OCI-LY3 (cell line): ENCODE measurements around the gene PCBP3.

Experiments
- H2AFZ ChIP-seq: fragments of 200-600, 300-600 bp; shearing (Covaris generic); 2 replicates; pipeline ENCODE4 v1.6.0; 2014; ENCODE audit warnings: antibody characterized with exemption, low read depth, low read length
- H3K27ac ChIP-seq: fragments of 200-600, 300-600 bp; sonication (generic); 2 replicates; pipeline ENCODE4 v1.5.1; 2014; ENCODE audit warnings: mild to moderate bottlenecking, low read length, moderate library complexity, mixed read lengths
- H3K27me3 ChIP-seq: fragments of 200-600, 300-600 bp; sonication (generic); 2 replicates; pipeline ENCODE4 v1.6.1; 2014; ENCODE audit warnings: low read depth, low read length, mixed read lengths
- H3K36me3 ChIP-seq: fragments of 200-600, 300-600 bp; sonication (generic); replicated peaks from 2 replicates; pipeline ENCODE3; 2014; ENCODE audit warnings: low read depth, low read length, mixed read lengths
- H3K4me1 ChIP-seq: fragments of 300-600, 200-600 bp; sonication (generic); 2 replicates; pipeline ENCODE4 v1.6.1; 2014; ENCODE audit warnings: low read length, mixed read lengths
- H3K4me2 ChIP-seq: fragments of 200-600, 300-600 bp; sonication (generic); 2 replicates; pipeline ENCODE4 v1.6.1; 2014; ENCODE audit warnings: low read length, mixed read lengths
- H3K4me3 ChIP-seq: fragments of 300-600, 200-600 bp; sonication (generic); 2 replicates; pipeline ENCODE4 v1.5.1; 2014; ENCODE audit warnings: antibody characterized with exemption, mild to moderate bottlenecking, low read length, moderate library complexity
- H3K79me2 ChIP-seq: fragments of 300-600, 200-600 bp; shearing (Covaris generic); 2 replicates; pipeline ENCODE4 v1.6.1; 2014; ENCODE audit warnings: mild to moderate bottlenecking, low read length, mixed read lengths
- H3K9ac ChIP-seq: fragments of 300-600, 200-600 bp; shearing (Covaris generic); 2 replicates; pipeline ENCODE4 v1.6.0; 2014; ENCODE audit warnings: mild to moderate bottlenecking, low read length, moderate library complexity
- H3K9me3 ChIP-seq: fragments of 200-600, 300-600 bp; shearing (Covaris generic); 2 replicates; pipeline ENCODE4 v1.6.1; 2014; ENCODE audit warnings: low read length, mixed read lengths; ENCODE audit not compliant: insufficient read depth
- H4K20me1 ChIP-seq: fragments of 200-600, 300-600 bp; sonication (generic); 2 replicates; pipeline ENCODE4 v1.6.1; 2016; ENCODE audit warnings: low read length, mixed read lengths; ENCODE audit not compliant: insufficient read depth
- CTCF ChIP-seq: fragments of 200-600, 300-600 bp; sonication (generic); IDR thresholded peaks from 2 replicates; pipeline ENCODE4 v1.5.1; 2014; ENCODE audit warnings: antibody characterized with exemption, low read length, low read depth
- EZH2phosphoT487 ChIP-seq: fragments of 200-600 bp; shearing (Covaris generic); IDR thresholded peaks from 2 replicates; pipeline ENCODE4 v1.6.1; 2018; ENCODE audit warnings: antibody characterized with exemption, mixed run types, low read depth

The PCBP3 gene

DNA sequence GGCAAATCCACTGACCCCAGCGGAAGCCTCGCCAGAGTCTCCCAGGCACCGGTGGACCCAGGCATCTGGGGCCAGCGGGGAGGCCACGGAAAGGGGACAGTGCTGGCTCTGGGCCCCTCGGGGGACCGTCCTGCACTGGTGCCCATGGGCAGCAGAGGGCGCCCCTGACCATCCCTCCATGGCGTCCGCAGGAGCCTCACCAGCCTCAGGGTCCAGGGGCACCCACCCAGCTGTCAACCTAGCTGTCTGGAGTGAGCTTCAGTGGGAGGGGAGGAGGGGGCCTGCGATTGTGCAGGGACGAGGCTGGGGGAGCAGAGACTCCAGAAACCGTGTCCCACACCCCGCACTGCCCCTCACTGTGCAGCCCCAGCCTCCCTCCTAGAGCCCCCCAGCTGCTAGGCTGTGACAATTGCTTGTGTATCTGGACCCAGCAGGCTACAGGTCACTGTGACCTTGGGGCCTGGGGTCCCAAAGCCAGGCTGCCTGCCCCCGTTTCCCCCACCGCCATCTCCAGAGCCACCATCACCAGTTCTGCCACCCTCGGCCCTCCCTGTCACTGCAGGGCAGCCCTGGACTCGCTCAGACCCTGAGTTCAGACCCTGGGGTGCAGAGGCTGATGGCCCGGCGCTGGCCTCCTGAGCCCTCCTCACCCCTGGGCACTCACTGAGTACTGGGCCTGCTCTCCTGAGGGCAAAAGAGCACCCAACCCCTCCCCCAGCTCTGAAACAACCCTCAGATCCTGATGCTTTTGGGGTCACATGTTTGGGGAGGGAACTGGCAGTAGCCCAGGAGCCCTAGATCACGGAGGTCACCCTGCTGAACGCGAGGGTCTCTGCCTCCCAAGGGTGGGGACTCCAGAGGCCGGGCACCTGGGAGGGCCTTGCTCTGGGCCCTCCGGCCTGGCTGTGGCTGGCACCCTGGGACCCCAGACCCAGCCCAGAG lies 327.4 kb downstream of the PCBP3 start:
- Histone ChIP-seq H3K9ac (no peak overlapping the region), H2AFZ (no peak overlapping the region)

GRCh38 chr21:45971616-45972352 lies 328.3 kb downstream of the PCBP3 start:
- Histone ChIP-seq H2AFZ (no peak overlapping the region), H3K9ac (no peak overlapping the region), H3K4me3 (no peak overlapping the region)

More for the DNA sequence above, 327.4 kb downstream of the PCBP3 start:
- no peak overlapping the region for H3K4me3 ChIP-seq
- H3K4me1 ChIP-seq, result no peaks in the 10 kb centered on the region
- peak overlapping the region; percentile 20; the same call in 1 of the 2 replicates for H3K4me2 ChIP-seq
- H4K20me1 ChIP-seq, result no peaks in the 10 kb centered on the region
- H3K79me2 ChIP-seq, result no peaks in the 10 kb centered on the region
- no peaks in the 10 kb centered on the region for H3K9me3 ChIP-seq
- TF ChIP-seq CTCF (peak; percentile 57), EZH2phosphoT487 (no peak)
- no peaks in the 10 kb centered on the region for H3K27me3 ChIP-seq
- no peaks in the 10 kb centered on the region for H3K36me3 ChIP-seq
- H3K27ac ChIP-seq, result no peak overlapping the region

DNA sequence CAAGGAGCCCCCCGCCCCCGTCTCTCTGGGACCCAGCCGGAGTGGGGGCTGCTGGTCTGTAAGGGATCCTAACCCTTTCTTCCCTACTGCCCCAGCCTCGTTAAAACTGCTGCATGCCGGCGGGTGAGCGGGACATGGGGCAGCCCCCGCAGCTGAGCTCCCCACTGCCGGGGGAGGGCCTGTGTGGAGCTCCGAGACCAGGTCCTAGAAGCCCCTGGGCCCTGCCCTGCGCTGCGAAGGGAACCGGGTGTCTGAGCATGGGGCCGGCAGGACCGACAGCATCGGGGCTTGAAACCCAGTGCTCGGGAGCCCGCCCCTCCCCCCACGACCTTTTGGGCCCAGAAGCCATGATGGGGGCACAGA lies 328.8 kb downstream of the PCBP3 start:
- Histone ChIP-seq H3K27ac (no peak overlapping the region), H3K9me3 (no peaks in the 10 kb centered on the region), H3K36me3 (no peaks in the 10 kb centered on the region), H2AFZ (no peak overlapping the region), H3K4me2 (no peak overlapping the region), H3K27me3 (no peaks in the 10 kb centered on the region), H3K9ac (no peak overlapping the region), H3K79me2 (no peaks in the 10 kb centered on the region), H3K4me3 (no peak overlapping the region), H3K4me1 (no peaks in the 10 kb centered on the region), H4K20me1 (no peaks in the 10 kb centered on the region)
- TF ChIP-seq CTCF (no peak), EZH2phosphoT487 (no peak)

More at GRCh38 chr21:45971616-45972352, 328.3 kb downstream of the PCBP3 start:
- H3K9me3 ChIP-seq, result no peaks in the 10 kb centered on the region
- H3K4me1 ChIP-seq, result no peaks in the 10 kb centered on the region
- H3K79me2 ChIP-seq, result no peaks in the 10 kb centered on the region
- H3K4me2 ChIP-seq, result no peak overlapping the region
- H3K27ac ChIP-seq, result no peak overlapping the region
- no peaks in the 10 kb centered on the region for H3K27me3 ChIP-seq
- TF ChIP-seq CTCF, result no peak
- TF ChIP-seq EZH2phosphoT487, result no peak
- no peaks in the 10 kb centered on the region for H3K36me3 ChIP-seq
- no peaks in the 10 kb centered on the region for H4K20me1 ChIP-seq
